H1 (cell line): ENCODE measurements around the gene AIFM2. TPM values are rescaled to one million over a fixed set of nuclear protein-coding genes. Genes with fewer than 3 reads are reported as not detected.

Source experiments
- CTCF ChIA-PET: fragments of 300-600 bp; sonication (Branson Sonifier 250); formaldehyde crosslinking; loops from one replicate; lab custom pipeline; 2021; ENCODE audit not compliant: partially characterized antibody; lab: Charles Lee
- POLR2A ChIA-PET: fragments of 300-600 bp; sonication (Branson Sonifier 250); formaldehyde crosslinking; loops from one replicate; lab custom pipeline; 2021; ENCODE audit warnings: inconsistent platforms; ENCODE audit not compliant: partially characterized antibody; lab: Charles Lee
- DNase-seq, 2 experiments: peaks; one replicate each; pipeline versions ENCODE4 v3.0.0 to v3.0.0-alpha.2; 2010 to 2022; ENCODE audit warnings: low spot score in 2 of 2, low read depth in 1 of 2, mixed read lengths in 1 of 2
- FAIRE-seq: peaks from 2 replicates; lab custom pipeline; 2011; peaks lifted over from hg19 to GRCh38; lab: Jason Lieb, UNC
- H2AFZ ChIP-seq: 2 replicates; pipeline ENCODE4 v1.8.1; 2012; ENCODE audit warnings: low read length, inconsistent platforms
- H2AK5ac ChIP-seq: 2 replicates; pipeline ENCODE4 v1.6.1; 2013; ENCODE audit warnings: low read depth, low read length
- H2BK120ac ChIP-seq: replicated peaks from 2 replicates; pipeline ENCODE3; 2013; ENCODE audit warnings: low read depth, low read length, inconsistent platforms
- H2BK12ac ChIP-seq: 2 replicates; pipeline ENCODE4 v1.6.1; 2013; ENCODE audit warnings: low read depth, low read length
- H2BK15ac ChIP-seq: 2 replicates; pipeline ENCODE4 v1.6.1; 2013; ENCODE audit warnings: low read length
- H2BK20ac ChIP-seq: 2 replicates; pipeline ENCODE4 v1.6.1; 2013; ENCODE audit warnings: low read length
- H2BK5ac ChIP-seq: 2 replicates; pipeline ENCODE4 v1.6.1; 2013; ENCODE audit warnings: low read depth, low read length
- H3K14ac ChIP-seq: 2 replicates; pipeline ENCODE4 v1.6.1; 2013; ENCODE audit warnings: inconsistent platforms; ENCODE audit not compliant: insufficient read length
- H3K18ac ChIP-seq: 2 replicates; pipeline ENCODE4 v1.6.1; 2013; ENCODE audit warnings: low read length; ENCODE audit errors: extremely low read depth
- H3K23ac ChIP-seq: 2 replicates; pipeline ENCODE4 v1.6.1; 2013; ENCODE audit warnings: inconsistent platforms; ENCODE audit not compliant: insufficient read length
- H3K23me2 ChIP-seq: 2 replicates; pipeline ENCODE4 v1.6.1; 2013; ENCODE audit warnings: low read depth, low read length
- H3K27ac ChIP-seq: 2 replicates; pipeline ENCODE4 v1.6.1; 2011; ENCODE audit warnings: low read depth, low read length, inconsistent platforms
- H3K27me3 ChIP-seq, 4 experiments: replicated peaks in 1 of 4; 1 replicate in 1 of 4; 2 replicates in 3 of 4; pipeline versions ENCODE4 v1.6.1 to v1.8.1; 2011 to 2013; ENCODE audit warnings: low read length in 3 of 4, mild to moderate bottlenecking in 3 of 4, inconsistent platforms in 2 of 4, mixed read lengths in 2 of 4, moderate library complexity in 1 of 4; ENCODE audit not compliant: control insufficient read depth in 3 of 4, insufficient read depth in 3 of 4; ENCODE audit errors: extremely low read depth in 1 of 4
- H3K36me3 ChIP-seq, 4 experiments: 2 replicates each; pipeline versions ENCODE4 v1.6.1 to v1.8.1; 2011 to 2013; ENCODE audit warnings: mild to moderate bottlenecking in 4 of 4, low read length in 3 of 4, moderate library complexity in 2 of 4, control low read depth in 1 of 4, inconsistent platforms in 1 of 4; ENCODE audit not compliant: insufficient read depth in 4 of 4, control insufficient read depth in 2 of 4
- H3K4ac ChIP-seq: replicated peaks from 2 replicates; pipeline ENCODE3; 2013; ENCODE audit warnings: low read length, low read depth, mixed read lengths, inconsistent platforms; ENCODE audit not compliant: insufficient read length
- H3K4me1 ChIP-seq, 4 experiments: replicated peaks in 1 of 4; 1 replicate in 1 of 4; 2 replicates in 3 of 4; pipeline versions ENCODE4 v1.6.1 to v1.8.1; 2011 to 2013; ENCODE audit warnings: low read length in 3 of 4, inconsistent platforms in 2 of 4, mixed read lengths in 1 of 4; ENCODE audit not compliant: insufficient read depth in 4 of 4, control insufficient read depth in 3 of 4
- H3K4me2 ChIP-seq, 2 experiments: 2 replicates each; pipeline versions ENCODE4 v1.6.1 to v1.8.1; 2011 to 2013; ENCODE audit warnings: low read depth in 2 of 2, low read length in 2 of 2, control low read depth in 1 of 2, inconsistent platforms in 1 of 2, mild to moderate bottlenecking in 1 of 2; ENCODE audit not compliant: insufficient read depth in 1 of 2
- H3K4me3 ChIP-seq, 4 experiments: fragments of 200-600, 300-600 bp in 1 of 4; sonication (generic), shearing (Covaris generic), sonication (Bioruptor Twin) in 1 of 4; 2 replicates each; pipeline versions ENCODE4 v1.5.1 to v1.8.1; 2011 to 2016; ENCODE audit warnings: low read length in 4 of 4, low read depth in 3 of 4, control low read depth in 2 of 4, inconsistent platforms in 2 of 4, mild to moderate bottlenecking in 2 of 4, mixed read lengths in 1 of 4, moderate library complexity in 1 of 4; ENCODE audit not compliant: insufficient read depth in 2 of 4; ENCODE audit errors: extremely low read depth in 1 of 4
- H3K56ac ChIP-seq: replicated peaks from 2 replicates; pipeline ENCODE3; 2013; ENCODE audit warnings: low read depth, mild to moderate bottlenecking, mixed read lengths, low read length, inconsistent platforms; ENCODE audit not compliant: insufficient read length
- H3K79me1 ChIP-seq: 2 replicates; pipeline ENCODE4 v1.6.1; 2013; ENCODE audit warnings: low read depth, low read length, control low read depth
- H3K79me2 ChIP-seq, 2 experiments: 2 replicates each; pipeline versions ENCODE4 v1.6.1 to v1.8.1; 2012 to 2013; ENCODE audit warnings: low read length in 2 of 2, mild to moderate bottlenecking in 2 of 2, inconsistent platforms in 1 of 2; ENCODE audit not compliant: insufficient read depth in 2 of 2, control insufficient read depth in 1 of 2
- H3K9ac ChIP-seq, 4 experiments: replicated peaks in 1 of 4; 1 replicate in 1 of 4; 2 replicates in 3 of 4; pipeline versions ENCODE4 v1.6.1 to v1.8.1; 2011 to 2013; ENCODE audit warnings: low read depth in 3 of 4, low read length in 3 of 4, control low read depth in 2 of 4, mild to moderate bottlenecking in 2 of 4, moderate library complexity in 2 of 4, inconsistent platforms in 1 of 4; ENCODE audit errors: extremely low read depth in 1 of 4
- H3K9me3 ChIP-seq, 2 experiments: 2 replicates each; pipeline versions ENCODE4 v1.6.1 to v1.8.1; 2012 to 2013; ENCODE audit warnings: mild to moderate bottlenecking in 2 of 2, moderate library complexity in 2 of 2, control low read depth in 1 of 2, inconsistent platforms in 1 of 2, low read depth in 1 of 2, low read length in 1 of 2, mixed read lengths in 1 of 2; ENCODE audit not compliant: insufficient read depth in 2 of 2
- H4K20me1 ChIP-seq, 2 experiments: replicated peaks in 1 of 2; 2 replicates each; pipeline versions ENCODE3 to v1.8.1; 2011 to 2013; ENCODE audit warnings: inconsistent platforms in 2 of 2, low read length in 2 of 2, mild to moderate bottlenecking in 1 of 2; ENCODE audit not compliant: insufficient read depth in 2 of 2, control insufficient read depth in 1 of 2
- H4K5ac ChIP-seq: 2 replicates; pipeline ENCODE4 v1.6.1; 2013; ENCODE audit warnings: low read length, low read depth, mixed read lengths, inconsistent platforms; ENCODE audit not compliant: insufficient read length
- H4K8ac ChIP-seq: 2 replicates; pipeline ENCODE4 v1.8.0; 2013; ENCODE audit warnings: mild to moderate bottlenecking, moderate library complexity, low read length, inconsistent platforms; ENCODE audit not compliant: insufficient read depth; ENCODE audit errors: extremely low read depth
- H4K91ac ChIP-seq: replicated peaks from 2 replicates; pipeline ENCODE3; 2013; ENCODE audit warnings: low read length, mixed read lengths, inconsistent platforms; ENCODE audit not compliant: insufficient read length
- BRCA1 ChIP-seq: IDR thresholded peaks from 2 replicates; pipeline ENCODE4 v1.6.1; 2012; ENCODE audit warnings: low read depth, low read length, improper control_type of control experiment
- CTBP2 ChIP-seq: IDR thresholded peaks from 2 replicates; pipeline ENCODE4 v1.7.0; 2011; ENCODE audit warnings: borderline replicate concordance, mild to moderate bottlenecking, moderate library complexity, mixed read lengths, low read length; ENCODE audit not compliant: insufficient read depth, insufficient read length
- CTCF ChIP-seq, 3 experiments: IDR thresholded peaks; 1 replicate in 2 of 3; 2 replicates in 1 of 3; pipeline versions ENCODE4 v1.5.1 to v1.6.1; 2011; ENCODE audit warnings: low read length in 3 of 3, mild to moderate bottlenecking in 3 of 3, inconsistent platforms in 2 of 3, low read depth in 1 of 3, moderate library complexity in 1 of 3; ENCODE audit not compliant: insufficient read depth in 1 of 3; ENCODE audit errors: control extremely low read depth in 1 of 3
- MAX ChIP-seq: IDR thresholded peaks from 2 replicates; pipeline ENCODE4 v1.6.1; 2012; ENCODE audit warnings: inconsistent platforms
- SUZ12 ChIP-seq: fragments of 200-600 bp; sonication (generic); IDR thresholded peaks from 2 replicates; pipeline ENCODE4 v1.6.1; 2012; ENCODE audit warnings: mild to moderate bottlenecking, inconsistent platforms, low read length, moderate library complexity, mixed read lengths
- USF2 ChIP-seq: IDR thresholded peaks from 2 replicates; pipeline ENCODE4 v1.6.1; 2011; ENCODE audit warnings: low read length, improper control_type of control experiment
- YY1 ChIP-seq: IDR thresholded peaks from 2 replicates; pipeline ENCODE4 v1.6.1; 2011; ENCODE audit warnings: low read depth, mild to moderate bottlenecking, low read length
- whole genome bisulfite sequencing, 2 experiments: shearing (Covaris generic) in 1 of 2; methylation state at CpG; one replicate each; pipeline versions ENCODE4 v1.1.6 to v1.1.7; 2013 to 2015; ENCODE audit warnings: low lambda C conversion rate in 2 of 2, mixed read lengths in 2 of 2, inconsistent platforms in 1 of 2, low coverage in 1 of 2, missing lambda C conversion rate in 1 of 2; ENCODE audit not compliant: insufficient replicate concordance in 2 of 2, insufficient coverage in 1 of 2, insufficient read length in 1 of 2; ENCODE audit errors: extremely low coverage in 1 of 2, missing lambda C conversion rate in 1 of 2; 5-methylcytosine and 5-hydroxymethylcytosine counted together
- polyA plus RNA-seq, 7 experiments: library from polyadenylated mRNA; depleted of rRNA in 3 of 7; stranded (reverse) in 5 of 7; unstranded in 2 of 7; fragments of >200 nt in 5 of 7; fragments of 200-250 nt in 2 of 7; gene quantifications; 1 replicate in 5 of 7; 2 replicates in 1 of 7; 4 replicates in 1 of 7; pipeline versions ENCODE4 v1.2.1 to v1.2.3, GENCODE V29; 2011 to 2013; ENCODE audit warnings: missing spikeins in 2 of 7, mixed read lengths in 2 of 7
- total RNA-seq: library from RNA; stranded (reverse); fragmentation: NEBNext Ultra II Directional; extraction: Animal tissue kit (Norgen Biotek cat#: 25700); gene quantifications from 2 replicates; pipeline ENCODE4 v1.2.1, GENCODE V29; 2021

Gene AIFM2
- total and polyA plus RNA-seq, 2 of the 8 experiments (the other 6 are each of a cell fraction or from before 2014, with no cell fraction given): 4.0 TPM

GRCh38 chr10:70144372-70145110, 11.9 kb upstream of the AIFM2 start:
- Histone ChIP-seq H2BK120ac (no peak overlapping the region), H3K9ac (no peak overlapping the region; a peak in 1 of 7 replicates), H3K18ac (no peak overlapping the region), H3K23me2 (peaks cover 12% of the 10 kb centered on the region), H2BK12ac (no peak overlapping the region), H2AFZ (no peak overlapping the region), H2BK20ac (no peak overlapping the region), H4K91ac (no peak overlapping the region), H3K79me2 (no peaks in the 10 kb centered on the region; a peak in 1 of 4 replicates), H2AK5ac (no peak overlapping the region), H3K27me3 (peaks cover 0 to 8% (median 4%) of the 10 kb centered on the region in 4 experiments; a peak in 3 of 7 replicates), H3K79me1 (peaks cover 3% of the 10 kb centered on the region; the same call in 1 of the 2 replicates), H3K9me3 (no peaks in the 10 kb centered on the region), H3K4ac (no peak overlapping the region), H3K4me3 (peak overlapping the region in 3 of 4 experiments; percentile 51 to 70 (median 54); a peak in 3 of 8 replicates), H2BK15ac (no peak overlapping the region), H4K8ac (no peak overlapping the region), H4K5ac (no peak overlapping the region), H2BK5ac (no peak overlapping the region), H3K27ac (no peak overlapping the region), H3K4me2 (peak overlapping the region; percentile 76 to 92), H3K56ac (no peak overlapping the region), H3K23ac (no peak overlapping the region), H3K36me3 (no peaks in the 10 kb centered on the region), H3K4me1 (peaks cover 3 to 9% (median 6%) of the 10 kb centered on the region in 4 experiments; a peak in 3 of 7 replicates), H3K14ac (no peak overlapping the region), H4K20me1 (peaks cover 3 to 5% of the 10 kb centered on the region in 2 experiments)
- WGBS, 2 experiments: 83% methylated on average over 18 of the region's 18 CpGs; no CpG with 5 or more reads in 1 of the 2 experiments
- ChIA-PET POLR2A (interaction anchor here (0.8 to 3.2 kb wide), 5 partner anchors 10 to 37 kb away, joined by 3 to 31 read pairs (median 5); partner anchors contain the start of genes AIFM2 and SAR1A), CTCF (interaction anchor here (0.6 to 10.4 kb wide), 14 partner anchors 9 to 1087 kb away, joined by 3 to 123 read pairs (median 3); partner anchors contain the start of genes AIFM2 and SAR1A)
- FAIRE-seq: no peak
- peak in 1 of 2 experiments; percentile 38 for DNase-seq
- TF ChIP-seq SUZ12: no peak
- no peak for TF ChIP-seq BRCA1
- TF ChIP-seq CTBP2: no peak
- no peak for TF ChIP-seq MAX
- no peak for TF ChIP-seq USF2
- TF ChIP-seq YY1: no peak
- no peak for TF ChIP-seq CTCF (IDR thresholded peaks at IDR 0.05; ENCODE audit: control extremely low read depth in 1 of 3, insufficient read depth in 1 of 3, low read depth in 1 of 3, low read length in 3 of 3)
